ENCODE measurements around the gene RBFOX1.

The RBFOX1 gene

DNA sequence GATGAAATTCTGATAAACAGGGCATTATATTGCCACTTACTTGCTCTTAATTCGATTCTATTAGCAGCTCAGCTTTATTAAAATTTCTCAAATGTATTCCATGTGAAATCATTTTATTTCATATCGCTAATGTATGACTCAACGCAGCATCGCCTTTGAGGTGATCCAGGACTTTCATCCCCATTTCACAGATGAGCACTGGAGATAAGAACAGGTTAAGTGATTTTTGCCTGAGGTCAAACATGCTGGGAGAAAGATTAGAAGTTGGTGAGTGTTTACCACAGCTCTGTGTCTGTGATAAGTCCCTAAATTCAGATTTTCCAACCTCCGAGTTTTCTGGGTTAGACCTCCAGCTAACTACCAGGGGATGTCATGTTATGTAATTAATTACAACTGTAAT lies 43.6 kb downstream of the RBFOX1 start:
- DNase-seq: no peak

DNA sequence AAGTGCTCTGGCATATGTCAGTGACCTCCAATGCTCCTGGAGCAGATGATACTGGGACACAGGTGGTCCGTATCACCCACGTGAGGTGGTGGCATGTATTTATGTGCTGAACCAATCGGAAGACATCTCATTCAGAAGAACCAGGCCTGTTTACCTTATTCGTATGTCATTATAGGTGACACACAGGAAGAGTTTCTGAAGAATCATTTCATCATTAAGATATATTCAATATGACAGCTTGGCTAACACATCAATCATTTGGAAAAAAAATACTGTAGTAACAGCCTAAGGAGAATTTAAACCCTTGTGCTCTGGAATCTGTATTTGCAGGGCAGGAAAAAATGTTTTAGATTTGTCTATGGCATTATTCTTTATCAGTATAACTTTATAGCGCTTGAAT lies 44.6 kb downstream of the RBFOX1 start:
- DNase-seq: no peak

DNA sequence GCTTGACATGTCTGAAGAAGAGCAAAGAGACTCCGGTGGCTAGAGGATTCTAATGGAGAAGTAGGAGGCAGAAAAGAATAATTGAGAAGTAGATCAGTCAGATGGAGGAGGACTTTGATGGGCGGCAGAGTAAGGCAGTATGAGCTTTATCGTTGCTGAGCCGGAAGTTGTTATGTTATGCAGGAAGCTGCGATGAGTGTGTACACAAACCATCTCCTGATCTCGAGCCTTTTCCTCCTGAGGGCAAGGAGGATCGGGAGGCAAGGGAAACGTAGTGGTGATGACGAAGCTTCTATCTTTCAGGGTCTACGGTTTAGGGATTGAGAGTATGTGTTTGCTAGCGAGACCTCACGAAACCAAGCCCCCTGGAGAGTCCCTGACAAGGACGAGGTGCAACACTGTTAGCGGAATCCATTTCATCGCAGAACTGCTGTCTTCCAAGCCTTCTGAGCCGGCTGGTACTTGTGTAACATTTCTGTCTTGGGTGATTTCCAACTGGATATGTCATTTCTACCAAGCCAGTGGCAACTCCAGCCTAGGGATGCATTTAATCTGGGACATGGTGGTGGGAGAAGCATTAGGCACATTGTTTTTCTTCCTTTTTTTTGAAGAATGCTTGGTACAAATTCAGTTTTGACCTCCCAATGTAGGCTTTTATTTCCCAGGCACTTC lies 45.5 kb downstream of the RBFOX1 start:
- DNase-seq: no peak

DNA sequence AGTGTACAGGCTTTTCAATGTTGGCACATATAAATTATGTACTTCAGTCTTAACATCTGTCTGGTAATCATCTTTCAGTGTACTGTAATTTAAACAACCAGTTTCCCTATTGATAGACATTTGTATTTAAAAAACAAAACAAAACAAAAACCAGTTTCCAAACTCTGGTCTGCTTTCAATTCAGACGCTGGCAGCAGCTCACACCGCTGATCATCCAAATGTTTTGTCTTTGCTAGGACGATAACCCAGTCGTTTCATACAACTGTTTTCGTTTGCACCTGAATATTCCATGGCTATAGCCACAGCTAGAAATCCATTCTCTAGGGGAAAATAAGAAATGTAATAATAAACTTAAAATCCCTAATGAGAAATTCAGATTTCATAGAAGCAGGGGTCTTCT lies 47.8 kb downstream of the RBFOX1 start:
- DNase-seq: no peak

DNA sequence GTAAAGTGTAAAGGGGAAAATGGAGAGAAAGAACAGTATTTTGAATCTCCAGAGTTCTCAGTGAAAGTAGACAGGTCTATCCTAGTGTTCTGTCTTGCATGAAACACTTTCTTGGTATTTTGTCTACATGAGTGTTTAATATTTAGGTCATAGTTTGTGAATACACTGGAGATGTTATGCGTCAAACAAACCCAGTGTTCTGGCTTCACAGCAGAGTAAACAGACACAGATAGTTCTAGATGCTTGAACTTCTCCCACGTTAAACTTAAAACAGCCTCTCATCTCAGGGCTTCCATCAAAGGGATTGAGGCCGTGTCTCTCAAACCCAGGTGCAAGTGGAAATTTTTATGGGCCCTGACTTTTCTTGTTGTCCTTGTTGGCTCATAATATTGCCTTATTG lies 48.3 kb downstream of the RBFOX1 start:
- no peak for DNase-seq

DNA sequence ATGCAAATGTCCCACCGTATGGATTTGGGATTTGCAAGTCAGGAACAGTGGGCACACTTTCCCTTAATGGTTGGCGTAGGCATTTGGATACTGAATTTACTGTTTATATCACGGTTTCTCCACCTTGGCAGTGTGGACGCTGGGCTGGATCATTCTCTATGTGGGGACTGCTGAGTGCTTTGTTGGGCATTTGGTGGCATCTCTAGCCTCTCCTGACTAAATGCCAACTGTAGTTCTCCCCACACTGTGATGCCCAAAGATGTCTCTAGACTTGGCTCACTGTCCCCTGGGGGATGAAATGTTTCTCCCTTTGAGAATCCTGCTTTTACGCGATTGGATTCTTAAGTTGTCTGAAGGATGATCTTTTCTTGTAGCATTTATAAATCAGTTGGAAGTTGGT lies 49.0 kb downstream of the RBFOX1 start:
- DNase-seq: no peak

DNA sequence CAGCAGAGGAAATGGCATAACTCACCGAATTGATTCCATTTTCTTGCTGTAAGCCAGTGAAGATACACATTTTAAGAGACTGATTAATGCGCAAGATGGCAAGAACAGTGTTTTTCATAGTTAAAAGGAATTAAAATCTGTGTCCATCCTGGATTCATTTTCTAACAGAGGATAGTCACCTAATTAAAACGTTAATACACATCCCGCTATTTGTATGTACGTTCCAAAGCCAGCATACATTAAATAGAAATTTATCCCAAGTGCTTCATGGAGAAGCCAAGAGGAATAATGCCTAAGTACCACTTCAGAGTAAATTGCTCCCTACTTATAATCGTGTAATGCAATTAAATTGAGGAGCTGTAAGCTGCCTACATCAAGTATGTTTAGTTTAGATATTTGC lies 49.9 kb downstream of the RBFOX1 start:
- no peak for DNase-seq

DNA sequence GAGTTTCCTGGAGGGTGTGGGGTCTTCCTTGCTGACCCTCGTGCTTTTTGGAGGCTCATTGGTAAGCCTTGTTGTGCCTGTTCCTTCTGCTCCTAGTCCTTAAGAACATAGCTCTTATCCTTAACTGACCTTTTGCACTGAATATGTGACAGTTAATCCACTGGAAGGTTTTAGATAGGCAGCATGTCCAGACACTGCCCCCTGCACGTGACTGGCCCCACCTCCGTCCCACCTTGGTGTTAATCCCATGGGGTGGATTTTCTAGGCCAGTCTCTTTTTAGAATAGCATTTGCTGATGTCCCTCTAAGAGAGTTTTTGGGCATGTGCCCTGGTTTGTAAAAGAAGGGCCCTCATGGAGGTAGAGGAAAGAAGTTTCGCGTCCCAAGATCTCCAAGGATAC lies 58.3 kb downstream of the RBFOX1 start:
- no peak for DNase-seq

DNA sequence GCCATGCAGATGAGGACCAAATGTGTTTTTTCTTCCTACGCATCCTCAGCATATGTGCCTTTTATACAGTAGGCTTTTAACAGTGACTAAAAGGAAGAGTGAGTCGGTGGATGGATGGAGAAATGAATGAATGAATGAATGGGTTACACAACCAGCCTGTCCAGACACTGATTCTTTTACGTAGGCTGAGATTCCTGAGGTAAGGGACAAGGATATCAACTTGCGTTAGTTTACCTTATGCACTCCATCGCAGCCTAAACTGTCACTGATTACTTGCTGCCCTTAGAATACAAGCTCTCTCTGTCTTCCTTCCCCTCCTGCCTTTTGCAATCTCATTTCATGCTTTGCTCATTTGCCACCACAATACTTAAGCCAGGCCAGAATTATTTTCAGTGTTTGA lies 59.0 kb downstream of the RBFOX1 start:
- DNase-seq: no peak

DNA sequence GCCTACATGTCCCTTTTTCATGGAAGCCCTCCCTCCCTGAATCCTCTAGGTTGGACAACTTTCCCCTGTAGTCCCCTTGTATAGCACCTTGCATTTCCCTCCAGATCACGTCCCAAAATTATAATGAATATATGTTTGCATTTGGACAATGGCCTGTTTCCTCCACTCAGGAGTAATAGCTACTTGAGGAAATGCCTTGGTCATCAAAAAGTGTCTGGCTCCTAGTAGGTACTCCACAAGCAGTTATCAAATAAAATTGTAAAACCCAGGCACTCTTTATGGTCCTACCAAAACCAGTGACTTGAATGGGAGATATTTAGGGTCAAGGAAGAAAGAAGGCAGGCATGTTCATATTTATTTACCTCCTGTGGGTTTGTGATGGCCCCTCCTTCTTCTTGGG lies 59.6 kb downstream of the RBFOX1 start:
- DNase-seq: no peak

DNA sequence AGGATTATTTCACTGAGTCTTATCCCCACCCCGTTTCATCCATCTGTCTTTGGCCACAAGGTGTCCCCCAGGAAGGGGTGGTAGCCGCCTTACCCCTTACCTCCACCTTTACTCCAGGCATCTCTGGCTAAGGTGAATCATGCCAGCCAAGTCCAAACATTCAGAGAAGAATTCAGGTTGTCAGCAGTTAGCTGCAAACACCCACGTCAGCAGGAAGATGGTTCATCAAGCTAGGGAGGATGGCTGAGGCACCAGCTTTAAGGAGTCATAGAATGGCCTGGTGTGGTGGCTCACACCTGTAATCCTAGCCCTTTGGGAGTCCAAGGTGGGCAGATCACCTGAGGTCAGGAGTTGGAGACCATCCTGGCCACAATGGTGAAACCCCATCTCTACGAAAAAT lies 61.0 kb downstream of the RBFOX1 start:
- DNase-seq: no peak

DNA sequence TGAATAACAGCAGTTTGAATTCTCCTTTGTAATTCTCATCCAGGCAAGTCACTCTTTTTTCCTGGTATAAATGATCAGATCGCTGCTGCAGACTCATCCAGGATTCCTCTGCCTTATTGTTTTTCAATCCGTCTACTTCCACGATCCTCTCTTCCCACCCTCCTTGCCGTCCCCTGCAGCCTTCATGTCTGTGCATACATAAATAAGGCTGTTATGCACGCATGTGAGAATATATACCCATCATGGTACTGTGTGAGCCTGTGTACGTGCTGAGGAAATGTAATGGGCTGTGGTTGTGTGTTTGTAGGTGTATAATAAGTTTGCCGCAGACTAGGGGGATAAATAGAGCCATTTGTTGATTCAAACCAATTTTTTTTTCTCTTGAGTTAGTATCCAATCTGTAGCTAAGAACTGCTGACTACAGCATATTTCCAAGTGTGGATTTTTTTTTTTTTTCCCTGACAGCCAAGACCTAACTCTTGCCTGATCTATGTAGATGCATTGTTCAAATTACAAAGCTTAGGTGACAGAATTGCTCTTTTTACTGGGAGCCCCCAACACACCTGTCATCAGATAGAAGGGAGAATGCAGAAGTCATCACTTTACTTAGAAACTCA lies 62.2 kb downstream of the RBFOX1 start:
- no peak for DNase-seq

DNA sequence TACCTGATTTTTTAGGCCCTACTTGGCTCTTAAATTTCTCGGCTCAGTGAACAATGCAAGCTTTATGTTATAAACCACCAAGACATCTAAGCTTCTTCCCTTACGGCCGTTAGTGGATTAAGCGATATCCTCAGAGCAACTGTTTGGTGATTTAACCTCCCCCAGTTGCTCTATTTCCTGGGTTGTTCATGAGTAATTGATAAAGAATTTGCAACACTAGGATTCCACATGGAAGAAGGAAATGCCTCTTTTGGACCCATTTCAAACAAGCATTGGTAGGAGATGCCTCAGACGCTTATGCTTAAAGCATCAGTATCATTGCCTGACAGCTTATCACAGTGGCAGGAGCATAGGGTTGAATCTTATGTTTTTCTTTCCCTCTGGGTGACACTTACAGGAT lies 65.3 kb downstream of the RBFOX1 start:
- peak; percentile 94 for DNase-seq

DNA sequence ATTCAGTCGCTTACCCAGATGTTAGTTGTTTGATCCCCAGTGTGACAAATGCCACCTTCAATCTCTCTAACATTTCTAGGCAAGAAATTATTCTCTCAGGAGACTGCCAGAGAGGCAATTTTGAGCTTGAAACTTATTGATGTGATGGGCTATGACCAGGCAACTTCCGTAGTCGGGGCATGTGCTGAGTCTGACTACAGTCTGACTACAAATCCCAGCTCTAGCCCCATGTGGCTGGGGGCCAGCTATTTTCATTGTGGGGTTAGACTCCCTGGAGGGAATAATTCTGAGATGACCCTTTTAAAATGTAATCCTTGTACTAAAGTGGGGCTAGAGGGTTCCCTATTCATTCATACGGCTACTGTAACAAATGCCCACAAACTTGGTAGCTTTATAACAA lies 65.9 kb downstream of the RBFOX1 start:
- DNase-seq: no peak

DNA sequence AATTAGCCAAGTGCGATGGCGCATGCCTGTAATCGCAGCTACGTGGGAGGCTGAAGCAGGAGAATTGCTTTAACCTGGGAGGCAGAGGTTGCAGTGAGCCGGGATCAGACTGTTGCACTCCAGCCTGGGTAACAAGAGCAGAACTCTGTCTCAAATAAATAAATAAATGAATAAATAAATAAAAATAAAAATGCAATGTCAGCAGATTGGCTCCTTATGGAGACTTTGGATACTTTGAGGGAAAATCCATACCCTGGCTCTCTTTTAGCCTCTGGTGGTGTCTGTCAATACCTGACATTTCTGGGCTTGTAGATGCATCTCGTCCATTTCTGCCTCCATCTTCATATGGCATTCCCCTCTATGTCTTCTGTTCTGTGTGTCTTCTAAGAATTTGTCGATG lies 66.7 kb downstream of the RBFOX1 start:
- DNase-seq: no peak

DNA sequence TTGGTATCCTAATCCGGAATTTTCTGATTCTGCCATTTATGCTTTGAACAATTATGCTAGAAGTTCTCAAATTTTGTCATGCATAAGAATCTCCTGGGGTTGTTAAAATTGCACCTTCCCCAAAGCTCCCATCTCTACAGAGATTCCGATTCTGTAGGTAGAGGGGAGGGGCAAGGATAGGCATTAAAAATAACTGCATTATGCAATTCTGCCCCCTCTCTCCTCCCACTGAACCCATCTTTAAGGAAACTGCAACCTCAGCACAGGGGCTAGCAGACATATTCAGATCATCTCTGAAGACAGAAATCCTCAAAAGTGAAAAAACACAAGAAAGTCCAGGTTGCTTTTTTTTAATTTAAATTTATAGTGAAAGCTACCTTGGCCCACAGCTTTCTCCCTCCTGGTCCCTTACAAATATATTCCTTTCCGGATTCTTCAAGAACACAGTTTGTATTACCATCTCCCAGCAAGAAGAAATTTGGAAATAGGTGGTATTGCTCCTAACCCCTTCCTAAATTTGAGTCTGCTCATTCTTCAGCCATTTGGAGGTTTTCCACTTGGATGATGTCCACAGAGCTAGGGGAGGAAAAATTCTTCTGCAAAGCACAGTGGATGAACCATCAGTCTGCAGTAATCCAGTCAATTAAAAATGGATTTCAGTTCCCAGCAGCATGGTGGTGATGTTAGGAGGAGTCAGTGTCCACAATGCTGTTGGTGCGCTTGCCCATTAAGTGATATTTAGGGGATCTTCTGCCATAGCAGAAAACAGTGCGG lies 67.7 kb downstream of the RBFOX1 start:
- peak; percentile 7 for DNase-seq

DNA sequence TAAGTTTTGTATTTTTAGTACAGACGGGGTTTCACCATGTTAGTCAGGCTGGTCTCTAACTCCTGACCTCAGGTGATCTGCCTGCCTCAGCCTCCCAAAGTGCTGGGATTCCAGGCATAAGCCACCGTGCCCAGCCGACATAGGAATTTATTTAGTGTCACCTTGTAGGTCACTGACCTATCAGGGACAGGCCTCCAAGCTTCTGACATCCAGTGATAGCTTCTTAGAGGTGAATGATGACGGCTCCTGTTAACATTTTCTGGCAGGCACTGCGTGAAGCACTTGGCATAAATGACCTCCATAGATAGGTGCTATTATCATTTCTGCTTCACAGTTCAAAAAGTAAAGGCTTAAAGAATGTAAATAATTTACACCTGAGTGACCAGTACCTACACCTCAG lies 71.6 kb downstream of the RBFOX1 start:
- DNase-seq: no peak

DNA sequence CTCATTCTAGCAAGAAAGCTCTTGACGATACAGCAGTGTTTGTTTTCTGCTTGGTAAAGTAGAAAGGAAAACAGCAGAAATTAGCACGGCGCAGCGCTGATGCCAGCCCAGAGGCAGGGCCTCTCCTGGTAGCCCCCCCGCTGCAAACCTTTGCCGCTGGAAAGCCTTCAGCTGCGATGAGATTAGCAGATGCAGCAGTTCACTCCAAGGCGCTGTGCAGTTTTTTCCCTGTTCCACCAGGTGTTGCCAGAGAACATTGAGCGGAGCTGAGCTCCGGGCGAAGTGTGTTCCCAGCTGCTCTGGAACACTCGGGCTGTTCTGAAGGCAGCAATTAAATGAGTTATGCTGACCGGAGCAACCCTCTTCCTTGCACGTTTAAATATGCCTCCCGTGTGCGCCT lies 72.5 kb downstream of the RBFOX1 start:
- DNase-seq: peak; percentile 25

DNA sequence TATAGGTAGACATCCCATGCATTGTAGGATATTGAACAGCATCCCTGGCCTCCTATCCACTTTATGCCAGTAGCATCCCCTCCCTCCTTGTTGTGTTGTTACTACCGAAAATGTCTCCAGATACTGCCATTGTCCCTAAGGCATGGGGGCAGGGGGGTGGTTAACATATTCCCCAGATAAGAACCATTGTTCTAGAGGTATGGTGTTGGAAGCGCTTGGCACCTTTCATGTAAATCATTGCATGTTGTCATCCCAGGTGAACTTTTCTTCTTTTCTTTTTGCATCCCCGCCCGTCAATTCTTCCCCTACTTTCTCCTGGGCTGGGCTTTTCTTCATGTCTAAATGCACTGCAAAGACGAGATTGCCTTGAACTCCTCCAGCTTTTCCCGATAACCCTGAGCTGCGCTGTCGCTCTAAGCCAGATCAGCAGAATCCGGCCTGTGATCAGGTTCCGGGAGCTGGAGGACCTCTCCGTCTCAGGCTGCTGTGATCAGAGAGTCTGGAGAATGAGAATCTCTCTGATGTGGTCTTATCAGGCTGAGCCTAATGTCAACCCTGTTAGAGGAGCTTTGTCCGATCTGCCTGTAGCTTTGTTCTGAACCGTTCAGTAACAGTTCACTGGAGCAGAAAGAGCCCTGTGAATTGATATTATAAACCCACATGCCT lies 76.2 kb downstream of the RBFOX1 start:
- DNase-seq: no peak

DNA sequence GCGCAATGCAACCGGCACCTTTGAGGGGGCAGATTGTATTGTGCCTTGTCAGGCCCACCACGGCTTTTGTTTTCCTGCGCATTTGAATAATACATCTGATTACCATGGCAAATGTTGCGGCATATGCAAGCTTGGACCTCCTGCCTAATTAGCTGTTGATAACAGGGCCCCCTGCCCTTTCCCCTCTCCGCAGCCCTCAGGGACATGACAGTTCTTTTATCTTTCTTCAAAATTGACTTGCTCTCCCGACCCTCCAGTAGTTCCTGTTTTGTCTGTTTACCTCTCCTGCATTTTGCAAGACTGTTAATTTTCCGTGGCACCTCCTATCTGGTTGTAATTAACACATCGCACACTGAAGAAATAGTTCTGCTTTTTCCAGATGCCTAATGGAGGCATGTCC lies 86.8 kb downstream of the RBFOX1 start:
- no peak for DNase-seq

DNA sequence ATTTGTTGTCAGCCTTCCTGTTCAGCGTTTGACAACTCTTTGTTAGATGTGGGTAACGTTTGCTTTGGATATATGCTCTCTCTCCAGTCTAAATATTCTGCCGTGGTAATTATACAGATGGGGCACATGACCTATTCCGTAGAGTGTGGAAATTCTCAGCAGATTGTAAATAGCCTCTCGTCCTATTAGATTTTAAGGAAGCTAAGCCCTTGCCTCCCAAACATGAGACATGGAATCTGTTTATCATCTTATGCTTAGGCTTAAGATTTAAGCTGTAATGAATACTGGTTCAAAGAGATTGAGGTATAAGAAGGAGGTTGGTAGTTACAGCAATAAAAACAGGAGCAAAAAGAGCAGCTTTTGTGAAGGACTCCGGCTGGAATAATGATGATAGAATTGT lies 87.4 kb downstream of the RBFOX1 start:
- DNase-seq: no peak

DNA sequence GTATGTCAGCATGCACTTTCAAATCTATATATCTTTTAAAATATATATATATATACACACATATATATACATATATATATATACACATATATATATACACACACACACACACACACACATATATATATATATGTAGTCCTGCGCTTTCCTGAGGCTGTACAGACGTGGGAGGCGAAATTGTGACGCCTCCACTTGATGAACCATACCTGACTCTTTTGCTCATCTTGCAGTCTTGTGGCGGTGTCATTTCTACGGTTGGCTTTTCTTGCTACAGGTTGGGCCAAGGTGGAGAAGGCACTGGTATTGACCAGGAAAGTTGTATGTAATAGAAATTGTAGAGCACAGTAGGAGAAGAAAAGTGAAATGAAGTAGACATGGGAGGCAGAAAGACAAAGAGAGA lies 88.2 kb downstream of the RBFOX1 start:
- DNase-seq: no peak

DNA sequence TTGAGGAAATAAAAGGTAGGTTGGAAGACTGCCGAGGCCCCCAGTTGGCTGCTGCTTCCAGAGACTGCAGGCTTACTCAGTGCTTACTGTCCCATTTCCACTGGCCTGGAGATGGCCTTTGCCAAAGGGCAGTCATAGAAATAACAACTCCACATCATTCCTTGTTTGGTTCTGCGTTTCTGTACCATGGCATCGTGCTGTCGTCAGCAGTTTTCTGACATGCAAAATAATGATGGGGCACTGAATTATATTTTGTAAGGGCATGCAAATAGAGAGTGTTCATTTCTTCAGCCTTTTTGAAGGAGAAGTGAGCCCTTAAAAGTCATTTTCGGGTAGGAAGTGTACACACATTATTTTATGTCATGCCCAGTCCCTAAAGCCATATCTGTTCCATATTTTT lies 88.9 kb downstream of the RBFOX1 start:
- no peak for DNase-seq
